ENCODE measurements around the gene KXD1.

The KXD1 gene, protein sequence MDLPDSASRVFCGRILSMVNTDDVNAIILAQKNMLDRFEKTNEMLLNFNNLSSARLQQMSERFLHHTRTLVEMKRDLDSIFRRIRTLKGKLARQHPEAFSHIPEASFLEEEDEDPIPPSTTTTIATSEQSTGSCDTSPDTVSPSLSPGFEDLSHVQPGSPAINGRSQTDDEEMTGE

DNA sequence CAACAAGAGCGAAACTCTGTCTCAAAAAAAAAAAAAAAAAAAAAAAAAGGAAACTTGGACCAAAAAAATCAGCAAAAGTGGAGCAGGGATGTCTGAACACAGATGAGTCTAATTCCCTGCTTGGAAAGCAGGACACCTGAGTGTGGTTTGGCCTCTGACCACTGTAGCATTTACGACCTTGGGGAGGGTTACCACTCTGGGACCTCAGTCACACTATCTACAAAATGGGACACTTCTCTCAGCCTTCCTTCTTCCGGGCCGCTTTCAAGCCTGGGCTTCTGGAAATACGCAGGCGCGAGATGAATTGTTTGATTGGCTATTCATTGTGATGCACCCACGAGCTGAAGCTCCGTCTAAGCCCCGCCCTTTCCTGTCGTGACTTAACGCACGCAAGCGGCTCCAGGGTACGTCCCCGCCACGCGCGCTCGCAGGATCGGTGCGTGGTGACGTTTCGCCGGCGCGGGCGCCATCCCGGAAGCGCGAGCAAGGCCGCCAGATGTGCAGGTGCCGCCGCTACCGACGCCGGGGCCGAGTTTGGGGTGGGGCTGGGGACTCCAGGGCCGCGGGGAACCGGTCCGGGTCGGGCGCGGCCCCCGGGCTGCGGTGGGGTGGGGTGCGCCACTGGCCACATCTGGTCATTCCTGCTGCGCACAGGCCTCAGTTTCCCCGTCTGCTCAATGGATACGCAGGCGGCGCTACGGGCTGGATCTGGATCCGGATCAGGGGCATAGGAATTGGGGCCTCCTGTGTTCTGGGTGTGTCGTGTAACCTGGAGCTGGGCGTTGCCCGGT lies at the start of gene KXD1:
Gene KXD1, plus strand, starts transcription at position 460 of the 791 bp plus-strand sequence. CDS start 4,187 bp downstream, outside the sequence.
- TF ChIP-seq, protein P1, sequence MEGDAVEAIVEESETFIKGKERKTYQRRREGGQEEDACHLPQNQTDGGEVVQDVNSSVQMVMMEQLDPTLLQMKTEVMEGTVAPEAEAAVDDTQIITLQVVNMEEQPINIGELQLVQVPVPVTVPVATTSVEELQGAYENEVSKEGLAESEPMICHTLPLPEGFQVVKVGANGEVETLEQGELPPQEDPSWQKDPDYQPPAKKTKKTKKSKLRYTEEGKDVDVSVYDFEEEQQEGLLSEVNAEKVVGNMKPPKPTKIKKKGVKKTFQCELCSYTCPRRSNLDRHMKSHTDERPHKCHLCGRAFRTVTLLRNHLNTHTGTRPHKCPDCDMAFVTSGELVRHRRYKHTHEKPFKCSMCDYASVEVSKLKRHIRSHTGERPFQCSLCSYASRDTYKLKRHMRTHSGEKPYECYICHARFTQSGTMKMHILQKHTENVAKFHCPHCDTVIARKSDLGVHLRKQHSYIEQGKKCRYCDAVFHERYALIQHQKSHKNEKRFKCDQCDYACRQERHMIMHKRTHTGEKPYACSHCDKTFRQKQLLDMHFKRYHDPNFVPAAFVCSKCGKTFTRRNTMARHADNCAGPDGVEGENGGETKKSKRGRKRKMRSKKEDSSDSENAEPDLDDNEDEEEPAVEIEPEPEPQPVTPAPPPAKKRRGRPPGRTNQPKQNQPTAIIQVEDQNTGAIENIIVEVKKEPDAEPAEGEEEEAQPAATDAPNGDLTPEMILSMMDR (IDR thresholded peaks at IDR 0.05; ENCODE audit: low read depth, low read length), result no peak
- peak within 1 kb of the TSS; percentile 99 for H3K4me3 ChIP-seq (ENCODE audit: low read depth, low read length)

DNA sequence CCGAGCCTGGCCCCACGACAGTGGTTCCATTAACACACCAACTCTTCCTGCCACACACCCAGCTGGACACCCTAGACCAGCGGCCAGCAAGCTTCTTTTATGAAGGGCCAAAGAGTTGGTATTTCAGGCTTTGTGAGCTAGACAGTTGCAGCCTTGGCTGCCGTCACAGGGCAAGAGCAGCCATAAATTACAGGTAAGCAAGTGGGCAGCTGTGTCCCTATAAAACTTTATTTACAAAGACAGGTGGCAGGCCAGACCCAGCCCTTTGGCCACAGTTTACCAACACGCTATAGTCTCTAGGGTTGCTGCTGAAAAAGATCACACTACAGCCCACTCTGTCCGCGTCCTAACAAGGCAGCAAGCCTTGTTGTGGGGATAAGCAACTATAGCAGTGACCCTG lies 49.1 kb upstream of the KXD1 start:
- TF ChIP-seq, protein P1 (IDR thresholded peaks at IDR 0.05; ENCODE audit: low read depth, low read length), result no peak
- no peak overlapping the region for H3K4me3 ChIP-seq (ENCODE audit: low read depth, low read length)

DNA sequence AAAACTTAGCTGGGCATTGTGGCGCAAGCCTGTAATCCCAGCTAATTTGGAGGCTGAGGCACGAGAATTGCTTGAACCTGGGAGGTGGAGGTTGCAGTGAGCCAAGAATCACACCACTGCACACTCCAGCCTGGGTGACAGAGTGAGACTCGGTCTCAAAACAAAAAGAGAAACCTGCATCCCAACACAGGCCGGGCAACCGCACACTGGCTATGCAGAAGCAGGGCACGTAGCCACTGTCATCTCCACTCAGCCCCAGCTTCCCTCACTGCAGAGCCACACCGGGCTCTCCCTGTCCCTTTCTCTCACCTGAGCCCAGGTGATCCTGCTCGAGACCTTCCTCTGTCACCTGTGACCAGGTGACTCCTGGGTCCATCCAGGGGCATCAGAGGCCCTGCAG lies 47.5 kb upstream of the KXD1 start:
- TF ChIP-seq, protein P1 (IDR thresholded peaks at IDR 0.05; ENCODE audit: low read depth, low read length), result no peak
- H3K4me3 ChIP-seq (ENCODE audit: low read depth, low read length), result no peak overlapping the region

DNA sequence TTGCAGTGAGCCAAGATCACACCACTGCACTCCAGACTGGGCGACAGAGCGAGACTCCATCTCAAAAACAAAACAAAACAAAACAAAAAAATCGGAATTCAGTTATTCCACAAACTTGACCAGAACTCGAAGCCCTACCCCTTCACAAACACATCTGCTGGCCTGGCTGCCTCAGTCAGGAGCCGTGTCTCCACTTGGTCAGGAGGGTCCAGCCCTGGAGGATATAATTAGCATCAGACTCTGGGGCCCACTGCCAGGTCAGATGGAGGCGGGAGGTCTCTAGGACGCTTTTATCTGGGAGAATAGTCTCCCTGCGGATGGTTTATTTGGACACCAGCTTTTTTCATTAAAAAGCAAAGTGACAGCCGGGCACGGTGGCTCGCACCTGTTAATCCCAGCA lies 43.8 kb upstream of the KXD1 start:
- TF ChIP-seq, protein P1 (IDR thresholded peaks at IDR 0.05; ENCODE audit: low read depth, low read length), result no peak
- H3K4me3 ChIP-seq (ENCODE audit: low read depth, low read length), result no peak overlapping the region

DNA sequence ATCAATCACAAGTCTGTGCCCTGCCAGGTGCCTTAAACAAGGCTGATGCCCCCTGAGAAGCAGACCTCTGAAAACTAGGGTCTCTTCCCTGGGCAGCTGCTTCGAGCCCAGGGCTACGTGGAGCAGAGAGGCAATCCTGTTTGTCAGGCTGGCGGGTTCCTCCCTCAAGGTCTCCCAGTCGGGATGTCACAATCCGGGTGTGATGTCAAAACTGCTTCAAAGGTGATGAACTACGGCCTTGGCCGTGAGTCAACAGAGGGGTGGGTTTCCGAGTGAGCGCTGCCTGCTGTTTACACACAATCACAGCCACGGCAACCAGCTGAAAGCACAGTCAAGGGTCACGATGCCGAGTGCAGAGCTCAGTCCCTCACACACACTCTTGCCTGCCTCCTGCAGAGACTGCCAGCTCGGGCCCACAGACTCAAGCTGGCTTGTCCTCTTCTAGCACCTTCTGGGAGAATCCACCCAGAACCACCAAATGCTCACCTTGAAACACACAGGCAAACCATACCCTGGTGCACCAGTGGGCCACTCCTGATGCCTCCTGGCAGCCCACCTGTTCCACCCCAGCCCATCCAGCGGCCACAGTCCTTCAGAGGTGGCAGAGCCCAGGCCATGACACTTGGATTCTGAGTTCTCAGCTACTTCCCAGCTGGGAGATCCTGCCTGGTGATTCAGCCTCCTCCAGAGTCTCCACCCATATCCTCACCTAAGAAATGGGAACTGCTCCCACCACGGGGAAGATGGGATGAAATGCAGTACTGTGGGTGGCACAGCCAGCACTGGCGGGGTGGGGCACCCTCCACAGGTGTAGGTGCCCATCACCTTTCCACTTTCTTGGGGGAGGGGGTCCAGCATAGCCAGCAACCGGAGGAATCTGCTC lies 42.6 kb upstream of the KXD1 start:
- TF ChIP-seq, protein P1 (IDR thresholded peaks at IDR 0.05; ENCODE audit: low read depth, low read length), result no peak
- no peak overlapping the region for H3K4me3 ChIP-seq (ENCODE audit: low read depth, low read length)

DNA sequence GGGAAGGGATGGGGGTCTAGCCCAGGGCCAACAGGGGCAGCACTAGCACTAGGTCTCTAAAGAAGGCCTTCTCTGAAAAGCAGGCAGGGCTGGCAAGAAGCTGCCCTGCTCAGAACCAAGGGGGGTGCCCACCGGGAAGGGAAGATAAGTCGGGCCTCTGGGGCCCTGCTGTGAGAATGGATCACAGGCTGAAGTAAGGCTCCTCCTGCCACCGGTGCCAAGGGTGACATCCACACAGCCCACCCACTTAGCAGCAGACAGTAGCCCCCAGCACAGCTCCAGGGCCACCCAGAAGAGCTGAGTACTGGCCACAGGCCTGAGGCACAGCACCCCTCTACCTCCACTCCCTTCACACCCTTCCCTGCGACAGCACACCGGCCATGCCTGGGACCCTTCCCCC lies 41.7 kb upstream of the KXD1 start:
- no peak overlapping the region for H3K4me3 ChIP-seq (ENCODE audit: low read depth, low read length)
- TF ChIP-seq, protein P1 (IDR thresholded peaks at IDR 0.05; ENCODE audit: low read depth, low read length), result no peak

Measured in WI38 (cell line).